Bronchial epithelial cell (primary cell): ENCODE measurements around the gene SQSTM1. TPM values are rescaled to one million over a fixed set of nuclear protein-coding genes. Genes with fewer than 3 reads are reported as not detected.

Experiments
- DNase-seq: peaks from one replicate; pipeline ENCODE4 v3.0.0-alpha.2; 2010; ENCODE audit warnings: low read depth
- FAIRE-seq: peaks from 2 replicates; lab custom pipeline; 2011; peaks lifted over from hg19 to GRCh38; lab: Jason Lieb, UNC
- H3K27me3 ChIP-seq: 2 replicates; pipeline ENCODE4 v1.5.1; 2011; ENCODE audit warnings: low read length; ENCODE audit not compliant: control insufficient read depth, insufficient read depth
- H3K36me3 ChIP-seq: 2 replicates; pipeline ENCODE4 v1.5.1; 2011; ENCODE audit warnings: low read length; ENCODE audit not compliant: control insufficient read depth, insufficient read depth
- H3K4me3 ChIP-seq: 2 replicates; pipeline ENCODE4 v1.5.1; 2011; ENCODE audit warnings: mild to moderate bottlenecking, low read depth, low read length, control low read depth
- total RNA-seq: library from RNA; depleted of rRNA; stranded (reverse); fragments of >200 nt; gene quantifications from 2 replicates; pipeline ENCODE4 v1.2.1, GENCODE V29; 2014
- TF ChIP-seq, protein P1 (sequence below): IDR thresholded peaks from 2 replicates; pipeline ENCODE4 v1.5.1; 2011; ENCODE audit warnings: mild to moderate bottlenecking, moderate library complexity, low read length, control low read depth, inconsistent platforms; ENCODE audit not compliant: insufficient read depth, severe bottlenecking

Gene SQSTM1
- total RNA-seq, 1 donor from 2014 or later, result 733 TPM

GRCh38 chr5:179864686-179865085 is 44.0 kb downstream of the SQSTM1 start:
- DNase-seq (no peak), FAIRE-seq (no peak)
- TF ChIP-seq, protein P1, sequence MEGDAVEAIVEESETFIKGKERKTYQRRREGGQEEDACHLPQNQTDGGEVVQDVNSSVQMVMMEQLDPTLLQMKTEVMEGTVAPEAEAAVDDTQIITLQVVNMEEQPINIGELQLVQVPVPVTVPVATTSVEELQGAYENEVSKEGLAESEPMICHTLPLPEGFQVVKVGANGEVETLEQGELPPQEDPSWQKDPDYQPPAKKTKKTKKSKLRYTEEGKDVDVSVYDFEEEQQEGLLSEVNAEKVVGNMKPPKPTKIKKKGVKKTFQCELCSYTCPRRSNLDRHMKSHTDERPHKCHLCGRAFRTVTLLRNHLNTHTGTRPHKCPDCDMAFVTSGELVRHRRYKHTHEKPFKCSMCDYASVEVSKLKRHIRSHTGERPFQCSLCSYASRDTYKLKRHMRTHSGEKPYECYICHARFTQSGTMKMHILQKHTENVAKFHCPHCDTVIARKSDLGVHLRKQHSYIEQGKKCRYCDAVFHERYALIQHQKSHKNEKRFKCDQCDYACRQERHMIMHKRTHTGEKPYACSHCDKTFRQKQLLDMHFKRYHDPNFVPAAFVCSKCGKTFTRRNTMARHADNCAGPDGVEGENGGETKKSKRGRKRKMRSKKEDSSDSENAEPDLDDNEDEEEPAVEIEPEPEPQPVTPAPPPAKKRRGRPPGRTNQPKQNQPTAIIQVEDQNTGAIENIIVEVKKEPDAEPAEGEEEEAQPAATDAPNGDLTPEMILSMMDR, result no peak
- Histone ChIP-seq H3K4me3 (no peak overlapping the region), H3K36me3 (peaks cover 33% of the 10 kb centered on the region), H3K27me3 (no peaks in the 10 kb centered on the region)

- TF ChIP-seq, protein P1, result no peak
- H3K36me3 ChIP-seq, result peaks cover 37% of the 10 kb centered on the region
Measured at GRCh38 chr5:179865491-179866240, 45.0 kb downstream of the SQSTM1 start.

GRCh38 chr5:179866241-179867078 is 45.8 kb downstream of the SQSTM1 start:
- Histone ChIP-seq H3K27me3 (no peaks in the 10 kb centered on the region), H3K36me3 (peaks cover 37% of the 10 kb centered on the region), H3K4me3 (no peak overlapping the region)
- DNase-seq (peak; percentile 10), FAIRE-seq (peak; percentile 96)
- TF ChIP-seq, protein P1, result peak; percentile 4

More at GRCh38 chr5:179865491-179866240, 45.0 kb downstream of the SQSTM1 start:
- FAIRE-seq (no peak), DNase-seq (peak; percentile 47)
- Histone ChIP-seq H3K27me3 (no peaks in the 10 kb centered on the region), H3K4me3 (no peak overlapping the region)

DNA sequence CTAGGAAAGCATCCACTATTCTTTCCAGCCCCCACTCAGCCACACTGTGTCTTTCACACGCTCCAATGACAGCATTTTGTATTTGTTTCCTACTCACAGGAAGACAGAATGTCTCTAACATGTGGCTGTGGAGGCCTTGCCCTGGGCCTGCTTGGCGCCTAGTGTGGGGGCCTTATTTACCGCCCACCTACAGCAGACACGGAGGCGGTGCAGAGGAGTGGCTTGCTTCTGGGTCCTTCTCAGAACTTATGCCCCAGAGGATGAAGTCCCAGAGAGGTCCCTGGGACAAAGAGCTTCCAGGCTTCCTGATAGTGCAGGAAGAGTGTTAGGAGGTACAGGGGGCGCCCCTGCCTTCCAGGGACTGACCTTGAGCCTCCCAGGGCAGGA is 46.4 kb downstream of the SQSTM1 start:
- FAIRE-seq, result no peak
- Histone ChIP-seq H3K36me3 (peaks cover 37% of the 10 kb centered on the region), H3K27me3 (no peaks in the 10 kb centered on the region), H3K4me3 (no peak overlapping the region)
- DNase-seq, result no peak
- TF ChIP-seq, protein P1, result no peak

DNA sequence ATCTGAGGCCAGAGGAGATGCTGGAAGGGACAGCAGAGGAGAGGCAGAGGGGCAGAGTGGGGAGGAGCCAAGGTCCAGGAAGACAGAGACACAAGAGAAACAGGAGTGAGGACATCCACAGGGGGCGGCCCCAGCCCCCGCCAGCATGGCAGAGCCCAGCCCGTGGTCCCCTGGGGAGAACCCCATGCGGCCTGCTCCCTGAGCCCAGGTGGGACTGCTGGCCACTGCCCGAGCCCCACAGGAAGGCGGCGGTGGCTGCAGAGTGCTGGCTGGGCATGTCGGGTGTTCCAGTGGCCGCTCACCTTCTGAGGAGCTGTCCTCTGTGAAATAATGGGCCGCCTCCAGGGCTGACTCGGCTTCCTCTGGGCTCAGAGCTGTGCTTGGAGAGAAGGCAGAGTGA is 46.8 kb downstream of the SQSTM1 start:
- TF ChIP-seq, protein P1, result no peak
- no peak for FAIRE-seq
- H3K36me3 ChIP-seq, result peaks cover 41% of the 10 kb centered on the region
- no peak overlapping the region for H3K4me3 ChIP-seq
- H3K27me3 ChIP-seq, result no peaks in the 10 kb centered on the region
- DNase-seq, result no peak
